Posterior vena cava (tissue), 2 donors: ENCODE results near the gene CAMK2D. TPM values are rescaled to one million over a fixed set of nuclear protein-coding genes. Genes with fewer than 3 reads are reported as not detected.

Source experiments
- DNase-seq: peaks from one replicate; pipeline ENCODE4 v3.0.0-alpha.2; 2020; ENCODE audit warnings: low spot score
- intact Hi-C, 2 donors: fragments of 100-400 bp; cut with DNase I; formaldehyde crosslinking; loops; one replicate each; pipeline versions ENCODE4 v1.14.1 to v1.14.2; 2022 to 2023
- total RNA-seq, 2 donors: library from RNA; stranded (reverse); fragmentation: NEBNext Ultra II Directional; extraction: Animal tissue kit (Norgen Biotek cat#: 25700); gene quantifications; one replicate each; pipeline ENCODE4 v1.2.1, GENCODE V29; 2021
- donor health status: DM: yes; HTN: yes; CAD: no.
- donor health status: DM: yes; HTN: yes; CAD: no.

Gene CAMK2D
- total RNA-seq, 2 donors from 2014 or later: 51.5 to 67.2 TPM

DNA sequence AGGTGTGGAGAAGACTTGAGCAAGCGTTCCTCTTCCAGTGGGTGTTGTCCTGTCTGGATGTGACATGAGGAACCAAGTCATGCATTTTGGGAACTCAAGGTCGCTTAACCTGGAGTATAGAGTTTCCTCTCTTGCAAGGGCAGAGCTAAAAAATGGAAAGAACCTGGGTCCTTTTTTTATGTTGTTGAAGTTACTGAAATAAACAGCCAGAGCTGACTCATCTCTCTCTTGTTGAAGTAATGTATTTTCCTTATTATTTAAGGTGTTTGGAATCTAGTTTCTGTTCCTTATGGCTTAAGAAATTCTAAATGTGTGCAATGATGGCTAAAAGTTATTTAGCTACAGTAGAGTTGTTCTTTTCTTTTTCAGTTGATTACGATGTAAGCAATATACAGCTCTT, 314.5 kb downstream of the CAMK2D start:
- DNase-seq: no peak
- intact Hi-C loops: no loop called here

DNA sequence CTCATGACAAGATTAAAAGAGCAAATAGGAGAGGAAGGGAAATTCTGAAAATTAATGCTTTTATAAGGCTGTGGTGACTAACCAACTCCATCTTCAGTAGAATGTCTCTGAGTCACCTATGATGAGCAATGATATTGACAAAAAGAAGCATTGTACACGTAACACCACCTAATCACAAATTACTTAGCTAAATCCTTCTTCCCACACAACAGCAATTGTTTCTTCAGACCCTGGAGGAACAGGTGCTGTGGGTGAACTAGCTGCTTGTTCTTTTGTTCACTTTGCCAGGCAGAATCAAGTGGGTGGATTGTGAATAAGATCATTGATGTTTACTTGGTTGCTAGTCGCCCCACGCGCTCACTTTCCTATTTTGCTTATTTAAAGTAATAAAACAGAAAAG, 315.5 kb downstream of the CAMK2D start:
- intact Hi-C loops: no loop called here
- no peak for DNase-seq

DNA sequence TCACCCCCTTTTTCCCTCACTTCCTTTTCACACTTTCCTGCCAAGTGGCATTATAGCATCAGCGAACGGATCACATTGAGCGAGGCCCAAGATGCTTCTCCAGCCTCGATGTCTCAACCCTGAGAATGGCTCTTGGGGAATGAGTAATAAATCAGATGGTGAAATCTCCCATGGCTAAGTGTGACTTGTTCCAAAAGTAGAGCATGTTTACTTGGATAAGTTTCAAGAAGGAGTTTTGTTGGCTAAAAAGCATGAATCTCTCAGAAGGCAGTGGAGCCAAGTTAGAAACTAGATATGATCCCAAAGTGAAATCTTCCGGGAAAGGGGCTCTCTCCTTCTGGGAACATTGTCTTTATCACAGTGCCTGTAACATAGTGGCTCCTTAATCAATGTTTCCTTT, 316.3 kb downstream of the CAMK2D start:
- intact Hi-C loops: no loop called here

DNA sequence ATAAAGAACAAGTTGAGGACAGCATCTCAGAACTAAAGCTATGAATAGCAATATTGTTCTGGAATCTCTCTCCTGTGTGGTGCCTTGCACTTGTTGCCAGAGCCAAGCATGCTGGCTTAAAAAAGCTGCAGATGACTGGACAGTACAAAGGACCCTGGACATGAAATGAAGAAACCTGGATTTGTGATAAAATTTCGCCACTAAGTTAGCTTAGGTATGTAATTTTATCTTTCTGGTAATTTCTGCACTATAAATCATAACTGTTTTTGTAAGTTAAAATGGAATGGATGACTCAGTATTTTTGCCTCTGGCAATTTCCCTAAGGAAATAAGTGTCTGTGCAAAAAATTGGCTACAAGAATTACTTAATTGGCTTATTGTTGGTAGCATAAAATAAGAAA, 317.2 kb downstream of the CAMK2D start:
- intact Hi-C loops: no loop called here
- DNase-seq: no peak

More for the DNA sequence above, 316.3 kb downstream of the CAMK2D start:
- DNase-seq: no peak

DNA sequence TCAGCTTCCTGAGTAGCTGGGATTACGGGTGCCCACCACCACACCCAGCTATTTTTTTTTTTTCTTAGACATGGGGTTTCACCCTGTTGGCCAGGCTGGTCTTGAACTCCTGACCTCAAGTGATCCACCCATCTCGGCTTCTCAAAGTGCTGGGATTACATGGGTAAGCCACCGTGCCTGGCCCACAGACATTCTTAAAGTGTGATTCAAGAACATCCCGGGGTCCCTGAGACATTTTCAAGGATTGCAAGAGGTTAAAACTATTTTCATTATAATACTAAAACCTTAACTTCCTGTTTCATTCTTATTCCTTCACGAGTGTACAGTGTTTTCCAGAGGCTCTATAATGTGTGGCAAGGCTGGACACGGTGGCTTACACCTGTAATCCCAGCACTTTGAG, 318.7 kb downstream of the CAMK2D start:
- intact Hi-C loops: no loop called here
- no peak for DNase-seq

DNA sequence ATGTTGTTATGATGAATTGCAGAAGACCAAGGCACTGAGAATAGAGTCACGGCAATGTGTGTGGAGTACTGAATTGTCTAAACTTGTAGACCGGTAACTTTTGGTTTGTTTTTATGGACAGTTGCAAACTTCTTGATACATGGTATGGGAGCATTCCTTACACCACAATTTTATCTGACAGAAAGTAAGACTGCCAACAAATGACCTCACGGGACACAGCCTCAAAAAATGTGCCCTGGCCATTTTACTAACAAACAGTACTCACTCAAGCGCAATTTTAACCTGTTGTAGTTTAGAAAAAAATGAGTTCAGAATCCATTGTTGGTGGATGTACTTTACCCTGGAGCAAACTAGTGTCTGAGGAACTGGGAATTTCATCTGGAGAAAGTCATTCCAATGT, 321.2 kb downstream of the CAMK2D start:
- intact Hi-C loops: no loop called here
- no peak for DNase-seq

DNA sequence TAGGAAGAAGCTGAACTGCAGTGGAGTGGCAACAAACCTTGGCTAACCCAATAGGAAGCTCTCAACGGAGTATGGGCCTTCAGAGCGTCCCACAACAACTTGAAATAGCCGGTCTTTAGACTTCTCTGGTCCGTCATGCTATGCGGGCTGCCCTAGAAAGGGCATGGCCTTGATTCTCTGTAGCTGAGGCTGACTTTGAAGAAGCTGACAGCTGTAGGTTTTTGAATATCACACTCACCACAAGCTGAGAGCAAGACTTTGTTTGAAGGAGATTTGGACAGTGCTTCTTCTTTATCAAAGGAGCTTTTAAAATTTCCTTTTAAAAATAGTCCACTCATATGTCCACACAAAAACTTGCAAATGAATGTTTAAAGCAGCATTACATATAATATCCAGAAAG, 322.9 kb downstream of the CAMK2D start:
- intact Hi-C loops: no loop called here
- DNase-seq: no peak

DNA sequence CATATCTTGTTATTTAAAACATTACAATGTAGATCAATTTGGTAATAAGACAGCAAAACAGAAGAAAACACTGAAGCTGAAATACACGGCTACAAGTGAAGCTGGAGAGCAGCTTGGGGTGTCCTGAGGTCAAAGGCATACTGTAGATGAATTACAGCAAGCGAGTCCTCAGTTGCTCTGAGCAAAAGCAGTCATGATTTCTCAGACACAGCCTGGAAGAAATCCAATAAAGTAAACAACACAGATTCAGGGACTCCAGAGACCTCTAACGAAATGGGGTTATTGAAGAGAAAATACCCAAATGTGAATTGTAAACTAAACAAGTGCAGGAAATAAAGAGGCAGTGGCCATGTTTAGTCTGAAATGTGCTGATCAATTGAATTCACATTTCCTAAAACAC, 324.4 kb downstream of the CAMK2D start:
- intact Hi-C loops: no loop called here
- DNase-seq: no peak

DNA sequence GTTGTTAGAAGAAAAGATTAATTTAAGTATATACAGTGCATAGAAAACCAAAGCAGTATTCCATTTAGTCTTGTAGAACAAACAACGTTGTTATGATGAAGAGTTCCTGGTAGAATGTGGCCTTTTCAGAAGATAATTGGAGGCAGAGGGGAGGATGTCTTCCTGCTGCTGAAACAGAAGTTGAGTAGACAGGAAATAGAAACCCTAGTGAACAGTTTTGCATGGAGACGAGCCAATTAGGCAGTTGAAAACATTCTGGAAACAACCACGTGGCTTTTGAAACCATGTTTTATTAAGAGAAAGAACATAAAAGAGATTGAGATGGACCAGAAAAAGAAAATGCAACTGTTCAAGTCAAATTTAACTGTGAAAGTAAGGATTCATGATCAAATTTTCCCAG, 325.2 kb downstream of the CAMK2D start:
- intact Hi-C loops: no loop called here
- no peak for DNase-seq

DNA sequence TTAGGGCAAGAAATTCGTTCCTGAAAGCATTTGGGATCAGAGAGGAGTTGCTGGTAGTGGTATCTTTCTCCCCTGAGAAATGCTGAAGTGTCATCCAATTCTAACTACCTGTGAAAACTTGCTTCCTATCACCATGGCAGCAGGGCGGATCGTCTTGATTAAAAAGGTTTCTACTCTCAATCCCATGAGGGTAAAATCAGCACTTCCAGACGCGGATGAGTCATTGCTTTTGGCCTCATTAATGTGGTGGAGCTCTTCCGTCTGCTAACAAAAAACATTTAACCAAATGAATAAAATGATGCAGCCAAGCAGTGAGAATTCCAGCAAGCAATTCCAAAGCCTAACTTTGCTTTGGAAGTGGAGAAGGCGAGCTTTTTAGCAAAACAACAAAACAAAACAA, 325.6 kb downstream of the CAMK2D start:
- DNase-seq: peak; percentile 72
- intact Hi-C loops: no loop called here

DNA sequence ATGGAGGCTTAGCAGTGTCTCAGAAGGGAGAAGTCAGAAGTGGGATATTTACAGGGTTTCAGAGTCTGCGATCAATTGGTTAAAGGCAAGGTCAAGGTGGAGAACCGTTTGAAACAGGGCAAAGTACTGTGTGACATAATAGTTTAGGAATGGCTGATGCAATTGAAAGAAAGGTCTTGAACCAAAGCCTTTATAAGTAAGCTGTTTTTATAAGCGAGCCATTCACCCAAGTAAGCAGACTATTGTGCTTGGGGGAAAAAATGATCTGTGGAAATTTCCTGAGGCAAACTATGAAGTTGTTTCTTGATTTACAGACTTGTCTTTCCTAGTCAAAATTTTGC, 327.3 kb downstream of the CAMK2D start:
- no peak for DNase-seq
- intact Hi-C loops: no loop called here

DNA sequence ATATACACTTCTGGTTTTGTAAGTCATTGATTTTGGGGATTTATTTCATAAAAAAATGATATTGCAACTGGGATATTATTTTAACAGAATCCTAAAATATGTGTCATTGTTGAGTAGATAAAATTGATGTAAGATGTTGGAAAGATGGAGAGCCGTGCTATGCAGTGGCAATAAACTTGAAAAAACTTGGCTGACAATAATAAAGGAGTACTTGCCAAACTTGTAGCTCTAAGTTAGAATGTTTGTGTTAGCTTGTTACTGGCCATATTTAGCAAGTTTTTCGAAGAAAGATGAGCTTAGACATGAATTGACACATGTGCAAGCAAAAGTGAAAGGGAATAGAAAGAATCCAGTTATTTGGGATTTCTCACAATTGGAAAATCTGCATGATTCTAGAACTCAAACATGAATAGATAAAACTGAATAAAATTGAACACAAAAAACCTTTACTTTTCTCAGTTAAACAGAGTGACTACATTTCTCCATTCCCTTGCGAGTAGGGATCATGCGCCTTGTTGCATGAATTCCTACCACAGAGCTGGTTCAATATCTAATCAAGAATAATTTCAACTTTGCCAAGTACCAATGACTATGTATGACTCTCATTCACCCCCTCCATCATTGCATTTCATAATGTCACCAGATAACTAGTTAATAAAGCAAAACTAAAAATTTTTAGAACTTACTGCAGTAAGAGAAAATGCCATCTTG, 327.8 kb downstream of the CAMK2D start:
- DNase-seq: no peak
- intact Hi-C loops: no loop called here

DNA sequence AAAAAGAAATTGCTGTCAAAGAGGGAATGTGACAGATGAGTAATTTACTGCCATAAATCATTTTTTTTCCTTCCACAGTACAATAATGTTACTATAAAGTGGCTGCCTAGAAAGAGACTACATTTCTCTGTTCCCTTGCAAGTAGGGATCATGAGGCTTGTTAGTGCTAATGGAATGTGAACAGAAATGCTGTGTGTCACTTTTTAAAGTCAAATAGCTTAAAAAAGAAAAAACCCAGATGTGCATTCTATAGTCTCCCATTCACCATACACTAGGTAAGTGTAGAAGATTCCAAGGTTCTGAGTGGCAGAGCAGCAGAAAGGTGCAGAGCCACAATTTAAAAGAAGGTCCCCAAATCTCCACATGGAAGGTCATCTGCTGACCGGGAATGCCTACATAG, 328.4 kb downstream of the CAMK2D start:
- no peak for DNase-seq
- intact Hi-C loops: no loop called here

DNA sequence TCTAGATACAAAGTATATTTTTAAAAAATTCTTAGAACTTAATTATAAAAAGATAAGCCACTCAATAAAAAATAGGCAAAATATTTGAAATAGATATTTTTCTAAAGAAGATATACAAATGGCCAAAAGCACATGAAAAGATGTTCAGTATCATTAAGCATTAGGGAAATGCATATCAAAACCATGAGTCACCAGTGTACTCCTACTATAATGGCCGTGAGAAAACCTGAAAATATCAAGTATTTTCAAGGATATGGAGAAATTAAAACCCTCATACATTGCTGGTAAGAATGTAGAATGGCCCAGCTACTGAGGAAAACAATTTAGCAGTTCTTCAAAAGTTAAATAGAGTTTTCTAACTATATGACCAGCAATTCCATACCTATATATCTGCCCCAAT, 337.9 kb downstream of the CAMK2D start:
- intact Hi-C loops: no loop called here
- DNase-seq: no peak

DNA sequence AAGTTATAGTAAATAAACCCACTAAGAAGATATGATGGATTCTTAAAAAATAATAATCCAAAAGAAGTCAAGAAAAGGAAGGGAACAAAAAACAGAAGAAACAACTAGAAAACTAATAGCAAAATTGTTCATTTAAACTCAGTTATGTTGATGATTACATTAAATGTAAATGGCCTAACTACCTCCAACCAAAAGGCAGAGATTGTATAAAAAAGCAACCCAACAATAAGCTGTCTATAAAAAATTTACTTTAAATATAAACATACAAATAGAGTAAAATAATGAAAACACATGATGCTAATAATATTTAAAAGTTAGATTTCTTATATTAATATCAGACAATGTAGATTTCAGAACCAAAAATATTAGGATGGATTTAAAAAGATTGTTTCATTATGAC, 340.6 kb downstream of the CAMK2D start:
- DNase-seq: no peak
- intact Hi-C loops: no loop called here

DNA sequence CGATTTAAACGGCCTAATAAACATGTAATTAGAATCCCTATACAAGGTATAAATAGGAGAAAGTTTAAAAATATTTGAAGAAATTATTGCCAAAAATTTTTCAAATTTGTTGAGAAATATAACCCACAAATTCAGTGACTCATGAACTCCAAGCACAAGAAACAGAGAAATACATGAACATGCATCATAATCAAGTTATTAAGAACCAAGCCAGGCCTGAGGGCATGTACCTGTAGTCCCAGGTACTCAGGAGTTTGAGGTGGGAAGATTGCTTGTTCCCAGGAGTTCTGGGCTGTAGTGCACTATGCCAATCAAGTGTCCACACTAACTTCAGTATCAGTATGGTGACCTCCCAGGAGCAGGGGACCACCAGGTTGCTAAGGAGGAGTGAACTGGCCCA, 341.9 kb downstream of the CAMK2D start:
- intact Hi-C loops: no loop called here
- DNase-seq: no peak

DNA sequence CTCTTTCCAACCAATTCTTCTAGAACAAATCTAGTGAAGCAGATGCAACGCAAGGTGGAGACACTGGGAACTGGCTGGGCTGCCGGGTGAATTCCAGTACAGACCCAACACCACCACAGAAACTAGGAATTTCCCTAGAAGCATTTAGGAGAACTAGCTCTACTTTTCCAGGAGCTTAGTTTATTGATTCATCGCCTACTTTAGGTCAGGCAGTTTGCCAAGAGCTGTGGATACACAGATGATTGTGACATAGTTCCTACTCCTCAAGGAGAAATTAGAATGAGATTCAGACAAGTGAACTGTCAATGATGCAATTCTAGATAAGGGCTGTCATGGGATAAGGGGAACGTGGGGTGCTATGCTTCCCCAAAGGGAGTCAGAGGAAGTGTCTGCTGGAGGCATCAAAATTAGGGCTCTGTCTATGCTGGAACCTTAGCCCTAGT, 350.0 kb downstream of the CAMK2D start:
- no peak for DNase-seq
- intact Hi-C loops: no loop called here

DNA sequence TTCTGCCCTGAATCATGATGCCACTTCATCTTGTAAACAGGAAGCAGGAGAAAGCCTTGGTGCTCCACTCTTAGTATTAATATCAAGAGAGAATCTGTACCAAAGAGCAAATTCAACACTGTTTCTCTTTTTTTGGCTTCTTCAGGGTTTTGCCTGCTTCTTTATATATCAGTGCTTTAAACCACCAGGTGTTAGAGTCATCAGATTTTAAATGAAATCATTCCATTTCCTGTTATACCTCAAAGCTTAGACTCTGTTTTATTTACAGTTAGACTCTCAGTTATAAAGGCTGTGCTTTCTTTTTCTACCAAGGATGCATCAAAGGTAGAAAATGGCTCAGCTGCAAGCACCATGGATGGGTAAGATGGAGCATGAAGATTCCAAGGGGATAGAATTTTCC, 350.9 kb downstream of the CAMK2D start:
- DNase-seq: no peak
- intact Hi-C loops: no loop called here

DNA sequence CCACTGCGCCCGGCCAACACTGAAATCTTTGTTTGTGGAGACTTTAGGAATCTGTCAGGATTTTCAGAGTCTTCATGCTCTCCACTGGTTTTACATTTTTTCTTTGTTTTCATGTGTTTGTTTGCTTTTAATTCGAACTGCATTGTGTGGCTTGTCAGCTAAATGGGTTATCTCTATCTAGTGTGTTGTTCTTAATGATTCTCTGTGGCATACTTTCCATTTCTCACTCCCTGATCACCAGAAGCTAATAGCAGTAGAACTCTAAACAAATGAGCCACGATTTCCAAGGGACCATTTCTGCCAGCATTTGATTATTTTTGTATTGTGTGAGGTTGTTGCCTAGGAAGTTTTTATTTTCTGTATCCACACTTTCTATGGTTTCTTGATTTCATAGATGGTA, 352.4 kb downstream of the CAMK2D start:
- intact Hi-C loops: loop anchor here in 1 of 2 donors (10.0 kb wide), 1 partner anchor 286 kb away; no protein-coding TSS in a partner anchor
- DNase-seq: no peak

DNA sequence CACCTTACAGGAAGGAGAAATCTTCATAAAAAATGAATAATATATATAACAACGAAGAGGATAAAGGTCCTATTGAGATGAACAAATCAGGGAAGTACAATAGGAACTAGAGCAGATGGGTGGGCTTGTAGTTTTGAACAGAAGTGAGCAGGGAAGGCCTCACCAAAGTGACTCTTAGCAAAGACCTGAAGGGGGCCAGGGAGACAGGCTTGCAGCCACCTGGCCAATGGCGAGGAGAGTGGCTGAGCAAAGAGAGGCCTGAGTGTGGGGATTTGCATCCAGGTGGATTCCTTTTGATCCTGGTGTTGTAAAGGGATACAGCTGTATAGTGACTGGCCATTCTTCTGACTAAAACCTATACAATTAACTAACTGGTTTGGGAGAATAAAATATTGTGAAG, 354.1 kb downstream of the CAMK2D start:
- intact Hi-C loops: loop anchor here in 1 of 2 donors (10.0 kb wide), 1 partner anchor 287 kb away; no protein-coding TSS in a partner anchor
- DNase-seq: no peak

DNA sequence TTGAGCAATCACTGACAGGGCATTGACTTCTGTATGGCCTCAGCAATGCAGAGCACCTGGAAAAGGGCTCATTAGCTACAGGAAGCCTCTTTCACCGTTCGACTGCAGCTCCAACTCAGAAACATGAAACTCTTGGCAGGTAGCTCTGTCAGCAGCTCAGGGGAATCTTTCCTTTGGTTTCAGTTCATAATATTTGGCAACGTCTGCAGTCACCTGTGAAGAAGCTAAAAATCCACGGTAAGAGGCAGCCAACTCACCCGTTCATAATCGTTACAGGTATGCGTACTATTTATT, 354.9 kb downstream of the CAMK2D start:
- no peak for DNase-seq
- intact Hi-C loops: loop anchor here in 1 of 2 donors (10.0 kb wide), 1 partner anchor 288 kb away; no protein-coding TSS in a partner anchor
